Left ventricle myocardium superior (tissue), 1 donor: Measurements from ENCODE around the gene CTDSP1. TPM values are rescaled to one million over a fixed set of nuclear protein-coding genes. Genes with fewer than 3 reads are reported as not detected.

Experiments
- ATAC-seq: fragments of 200-7000 bp; cut with Tn5 transposase; one replicate; pipeline ENCODE4 v1.9.1; 2020; ENCODE audit warnings: mild to moderate bottlenecking, moderate library complexity
- DNase-seq: peaks from one replicate; pipeline ENCODE4 v3.0.0-alpha.2; 2020
- intact Hi-C: fragments of 100-400 bp; cut with micrococcal nuclease; formaldehyde crosslinking; loops from one replicate; pipeline ENCODE4 v1.11.0; 2022
- long read RNA-seq: library from polyadenylated mRNA; unstranded; transcript quantifications from one replicate; pipeline ENCODE4 v2.0.0, GENCODE V29; 2021
- total RNA-seq: library from RNA; stranded (reverse); fragmentation: NEBNext Ultra II Directional; extraction: Animal tissue kit (Norgen Biotek cat#: 25700); gene quantifications from one replicate; pipeline ENCODE4 v1.2.1, GENCODE V29; 2021
- donor health status: DM: no; HTN: yes; CAD: no; lungs with severe emphysema.

The CTDSP1 gene
- total RNA-seq, result 113 TPM
- long read RNA-seq, partial matches to known transcripts, result 5 of 54 reads
- long read RNA-seq, other reads (novel, unspliced or antisense), result 48 of 54 reads

- ATAC-seq (peak; percentile 68), DNase-seq (peak; percentile 98)
- intact Hi-C loops, result no loop called here
These were observed at the start of gene CTDSP1 for GRCh38 chr2:218399391-218400166. Gene CTDSP1, plus strand, starts transcription at chr2:218399868. Its CDS starts 223 bp downstream, at chr2:218400091.

- intact Hi-C loops, result loop anchor here (10.0 kb wide), 1 partner anchor 49 kb away; no protein-coding TSS in a partner anchor
- ATAC-seq, result no peak
- no peak for DNase-seq
These were observed 45.6 kb upstream of the CTDSP1 start for GRCh38 chr2:218354045-218354444.

- intact Hi-C loops, result loop anchor here (10.0 kb wide), 1 partner anchor 50 kb away; no protein-coding TSS in a partner anchor
These were observed 44.7 kb upstream of the CTDSP1 start for GRCh38 chr2:218354850-218355443.

GRCh38 chr2:218357236-218358177 is 42.2 kb upstream of the CTDSP1 start:
- no peak for DNase-seq
- ATAC-seq, result no peak
- intact Hi-C loops, result loop anchor here (10.0 kb wide), 1 partner anchor 53 kb away; no protein-coding TSS in a partner anchor

More at GRCh38 chr2:218354850-218355443, 44.7 kb upstream of the CTDSP1 start:
- ATAC-seq, result no peak
- no peak for DNase-seq

- peak; percentile 45 for ATAC-seq
- no peak for DNase-seq
- intact Hi-C loops, result no loop called here
These were observed 39.2 kb upstream of the CTDSP1 start for GRCh38 chr2:218360453-218360852.

- DNase-seq, result no peak
- intact Hi-C loops, result no loop called here
These were observed 37.1 kb upstream of the CTDSP1 start for GRCh38 chr2:218362606-218363005.

GRCh38 chr2:218363736-218364135 is 35.9 kb upstream of the CTDSP1 start:
- intact Hi-C loops, result no loop called here
- ATAC-seq, result no peak
- no peak for DNase-seq

More at GRCh38 chr2:218362606-218363005, 37.1 kb upstream of the CTDSP1 start:
- ATAC-seq, result no peak

- no peak for DNase-seq
- no peak for ATAC-seq
- intact Hi-C loops, result no loop called here
These were observed 35.5 kb upstream of the CTDSP1 start for GRCh38 chr2:218364196-218364595.

GRCh38 chr2:218366621-218367414 is 32.9 kb upstream of the CTDSP1 start:
- intact Hi-C loops, result no loop called here
- no peak for DNase-seq
- ATAC-seq, result no peak

- DNase-seq (peak; percentile 96), ATAC-seq (peak; percentile 97)
- intact Hi-C loops, result no loop called here
These were observed 32.1 kb upstream of the CTDSP1 start for GRCh38 chr2:218367415-218368149.

GRCh38 chr2:218368150-218368528 is 31.5 kb upstream of the CTDSP1 start:
- intact Hi-C loops, result no loop called here
- DNase-seq, result no peak

GRCh38 chr2:218368621-218369153 is 31.0 kb upstream of the CTDSP1 start:
- no peak for DNase-seq
- intact Hi-C loops, result no loop called here
- ATAC-seq, result peak; percentile 16

More at GRCh38 chr2:218368150-218368528, 31.5 kb upstream of the CTDSP1 start:
- no peak for ATAC-seq

GRCh38 chr2:218369330-218369729 is 30.3 kb upstream of the CTDSP1 start:
- DNase-seq (no peak), ATAC-seq (no peak)
- intact Hi-C loops, result no loop called here

- intact Hi-C loops, result no loop called here
- no peak for DNase-seq
- peak; percentile 20 for ATAC-seq
These were observed 29.1 kb upstream of the CTDSP1 start for GRCh38 chr2:218370410-218371063.

- no peak for ATAC-seq
- intact Hi-C loops, result no loop called here
- DNase-seq, result no peak
These were observed 27.7 kb upstream of the CTDSP1 start for GRCh38 chr2:218371983-218372350.

GRCh38 chr2:218374795-218375194 is 24.9 kb upstream of the CTDSP1 start:
- DNase-seq (no peak), ATAC-seq (no peak)
- intact Hi-C loops, result no loop called here

GRCh38 chr2:218375212-218375611 is 24.5 kb upstream of the CTDSP1 start:
- intact Hi-C loops, result no loop called here
- no peak for ATAC-seq

More at GRCh38 chr2:218375212-218375611, 24.5 kb upstream of the CTDSP1 start:
- DNase-seq, result no peak
